SK-N-SH treated with all-trans-retinoic acid at 6 μM for 48 hours (cell line): Measurements from ENCODE around the gene CYP27C1.
A peak's percentile ranks its signal among the peaks of the same experiment; 100 is the strongest.

Experiments
- ATAC-seq: fragments of 200-7000 bp; cut with Tn5 transposase; 3 replicates; pipeline ENCODE4 v1.9.1; 2020; ENCODE audit warnings: mild to moderate bottlenecking, moderate library complexity
- ARNTL ChIP-seq: fragments of 450-650 bp; formaldehyde crosslinking; IDR thresholded peaks from 2 replicates; pipeline ENCODE4 v1.5.0; 2020; ENCODE audit warnings: low read depth, mild to moderate bottlenecking, moderate library complexity, borderline replicate concordance
- BACH2 ChIP-seq: fragments of 250-450 bp; sonication (Bioruptor Pico); IDR thresholded peaks from 2 replicates; pipeline ENCODE4 v1.9.0; 2021; ENCODE audit warnings: mild to moderate bottlenecking, borderline replicate concordance
- CREB5 ChIP-seq: fragments of 250-450 bp; sonication (Bioruptor Pico); IDR thresholded peaks from 2 replicates; pipeline ENCODE4 v1.5.1; 2020; ENCODE audit warnings: low read depth, mild to moderate bottlenecking, moderate library complexity
- CSDC2 ChIP-seq: fragments of 250-450 bp; sonication (Bioruptor Pico); IDR thresholded peaks from 2 replicates; pipeline ENCODE4 v1.5.0; 2020; ENCODE audit warnings: mild to moderate bottlenecking, moderate library complexity
- ESRRG ChIP-seq: fragments of 250-450 bp; sonication (Bioruptor Pico); IDR thresholded peaks from 2 replicates; pipeline ENCODE4 v1.6.1; 2021; ENCODE audit warnings: mild to moderate bottlenecking
- GLIS3 ChIP-seq: fragments of 250-450 bp; sonication (Bioruptor Pico); IDR thresholded peaks from 2 replicates; pipeline ENCODE4 v1.5.0; 2020; ENCODE audit warnings: mild to moderate bottlenecking, moderate library complexity
- ISL1 ChIP-seq: fragments of 250-450 bp; sonication (Bioruptor Pico); IDR thresholded peaks from 2 replicates; pipeline ENCODE4 v2.1.2; 2022; ENCODE audit warnings: mild to moderate bottlenecking, moderate library complexity
- OSR1 ChIP-seq: fragments of 250-450 bp; sonication (Bioruptor Pico); IDR thresholded peaks from 2 replicates; pipeline ENCODE4 v1.8.0; 2022; ENCODE audit warnings: moderate library complexity, mild to moderate bottlenecking, inconsistent platforms
- PATZ1 ChIP-seq: fragments of 250-450 bp; sonication (Bioruptor Pico); IDR thresholded peaks from 2 replicates; pipeline ENCODE4 v1.8.0; 2020; ENCODE audit warnings: mild to moderate bottlenecking, moderate library complexity, borderline replicate concordance
- PPARA ChIP-seq: fragments of 250-450 bp; sonication (Bioruptor Pico); IDR thresholded peaks from 2 replicates; pipeline ENCODE4 v1.5.0; 2020; ENCODE audit warnings: mild to moderate bottlenecking, borderline replicate concordance
- RARB ChIP-seq: fragments of 250-450 bp; sonication (Bioruptor Pico); IDR thresholded peaks from 2 replicates; pipeline ENCODE4 v1.8.0; 2021; ENCODE audit warnings: mild to moderate bottlenecking, moderate library complexity
- SNAI2 ChIP-seq: fragments of 250-450 bp; sonication (Bioruptor Pico); IDR thresholded peaks from 2 replicates; pipeline ENCODE4 v1.5.0; 2020; ENCODE audit warnings: mild to moderate bottlenecking, moderate library complexity
- TCF4 ChIP-seq: fragments of 250-450 bp; sonication (Bioruptor Pico); IDR thresholded peaks from 2 replicates; pipeline ENCODE4 v1.8.0; 2021; ENCODE audit warnings: mild to moderate bottlenecking, moderate library complexity, borderline replicate concordance
- TOX ChIP-seq: fragments of 250-450 bp; sonication (Bioruptor Pico); IDR thresholded peaks from 2 replicates; pipeline ENCODE4 v1.8.0; 2021; ENCODE audit warnings: mild to moderate bottlenecking, moderate library complexity, borderline replicate concordance
- TSHZ2 ChIP-seq: fragments of 250-450 bp; sonication (Bioruptor Pico); IDR thresholded peaks from 2 replicates; pipeline ENCODE4 v1.5.0; 2020; ENCODE audit warnings: mild to moderate bottlenecking, moderate library complexity
- ZC3H10 ChIP-seq: fragments of 250-450 bp; sonication (Bioruptor Pico); IDR thresholded peaks from 2 replicates; pipeline ENCODE4 v1.5.1; 2021; ENCODE audit warnings: mild to moderate bottlenecking, moderate library complexity
- ZFP30 ChIP-seq: fragments of 450-650 bp; formaldehyde crosslinking; IDR thresholded peaks from 2 replicates; pipeline ENCODE4 v1.5.0; 2022; ENCODE audit warnings: mild to moderate bottlenecking, moderate library complexity
- ZNF565 ChIP-seq: fragments of 450-650 bp; formaldehyde crosslinking; conservative IDR thresholded peaks from 2 replicates; pipeline ENCODE4 v1.5.0; 2020; ENCODE audit warnings: low read depth, mild to moderate bottlenecking, moderate library complexity
- ZNF8 ChIP-seq: fragments of 450-650 bp; formaldehyde crosslinking; IDR thresholded peaks from 2 replicates; pipeline ENCODE4 v1.5.0; 2020; ENCODE audit warnings: mild to moderate bottlenecking, moderate library complexity

Gene CYP27C1

DNA sequence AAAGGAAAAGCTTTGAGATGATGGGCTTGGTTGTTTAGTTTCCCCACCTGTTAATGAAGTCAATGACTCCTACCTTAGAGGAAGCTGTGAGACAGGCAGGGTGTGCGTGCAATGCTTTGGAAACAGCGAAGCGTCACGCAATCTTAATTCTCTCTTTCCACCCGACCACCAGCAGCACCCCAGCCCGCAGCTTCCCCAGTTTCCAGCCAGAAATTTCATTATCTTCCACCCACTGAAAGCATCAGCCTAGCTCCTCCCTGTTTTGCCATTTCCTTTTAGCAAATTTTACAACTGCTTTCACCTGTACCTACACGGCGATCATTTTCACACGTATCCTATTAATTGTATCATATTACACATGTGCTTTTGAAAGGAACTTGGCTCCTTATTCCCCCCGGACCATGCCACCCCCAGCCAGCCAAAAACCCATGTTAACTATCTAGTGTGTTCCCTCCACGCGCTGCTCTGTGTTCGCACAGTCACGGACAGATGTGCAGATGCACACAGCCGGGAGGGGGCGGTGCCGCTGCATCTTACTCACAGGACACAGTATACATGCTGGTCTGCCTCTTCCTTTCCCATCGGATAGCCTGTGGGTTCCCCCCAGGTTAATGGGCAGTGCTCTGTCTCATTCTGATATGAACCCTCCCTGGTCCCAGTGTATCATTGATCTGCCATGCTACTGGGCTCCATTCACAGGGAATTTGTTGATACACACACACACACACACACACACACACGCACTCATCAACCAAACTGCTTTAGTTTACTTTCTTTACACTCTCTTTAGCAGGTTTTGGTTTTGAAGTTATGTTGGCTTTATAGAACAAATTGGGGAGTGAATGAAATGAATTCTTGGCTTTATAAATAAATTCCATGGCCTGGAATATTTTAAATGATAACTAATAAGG is 22.4 kb downstream of the CYP27C1 start:
- ATAC-seq = peak; percentile 99
- TF ChIP-seq ISL1 (CRISPR knock-in tag) (no peak), TOX (CRISPR knock-in tag) (no peak), RARB (no peak)

DNA sequence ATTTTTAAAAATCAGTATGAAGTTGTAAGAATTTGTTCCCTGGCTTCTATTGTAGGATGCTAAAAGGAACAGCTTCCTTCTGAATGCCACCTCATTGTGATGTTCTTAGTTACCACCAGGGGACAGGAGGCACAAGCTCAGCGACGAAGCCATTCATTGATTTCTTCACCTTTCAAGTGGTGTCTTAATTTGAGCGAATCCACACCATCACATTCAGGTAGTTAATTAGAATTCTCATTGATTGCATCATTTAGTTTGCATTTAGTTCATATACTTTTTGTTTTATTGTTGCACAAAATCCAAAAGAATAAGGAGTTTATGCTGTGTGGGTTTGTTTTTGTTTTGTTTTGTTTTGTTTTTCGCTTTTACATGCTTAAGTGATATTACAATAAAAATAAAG is 23.1 kb downstream of the CYP27C1 start:
- no peak for ATAC-seq
- TF ChIP-seq ZNF8 (CRISPR knock-in tag) = no peak
- TF ChIP-seq ZC3H10 (CRISPR knock-in tag) = no peak
- TF ChIP-seq PATZ1 = no peak
- no peak for TF ChIP-seq RARB
- no peak for TF ChIP-seq PPARA
- no peak for TF ChIP-seq TCF4
- no peak for TF ChIP-seq CSDC2 (CRISPR knock-in tag)
- no peak for TF ChIP-seq ESRRG (CRISPR knock-in tag)

- ATAC-seq = no peak
- TF ChIP-seq ZNF8 (CRISPR knock-in tag) (peak; percentile 98), CREB5 (no peak), ESRRG (CRISPR knock-in tag) (no peak)
Measured at GRCh38 chr2:127196549-127196948, 23.6 kb downstream of the CYP27C1 start.

DNA sequence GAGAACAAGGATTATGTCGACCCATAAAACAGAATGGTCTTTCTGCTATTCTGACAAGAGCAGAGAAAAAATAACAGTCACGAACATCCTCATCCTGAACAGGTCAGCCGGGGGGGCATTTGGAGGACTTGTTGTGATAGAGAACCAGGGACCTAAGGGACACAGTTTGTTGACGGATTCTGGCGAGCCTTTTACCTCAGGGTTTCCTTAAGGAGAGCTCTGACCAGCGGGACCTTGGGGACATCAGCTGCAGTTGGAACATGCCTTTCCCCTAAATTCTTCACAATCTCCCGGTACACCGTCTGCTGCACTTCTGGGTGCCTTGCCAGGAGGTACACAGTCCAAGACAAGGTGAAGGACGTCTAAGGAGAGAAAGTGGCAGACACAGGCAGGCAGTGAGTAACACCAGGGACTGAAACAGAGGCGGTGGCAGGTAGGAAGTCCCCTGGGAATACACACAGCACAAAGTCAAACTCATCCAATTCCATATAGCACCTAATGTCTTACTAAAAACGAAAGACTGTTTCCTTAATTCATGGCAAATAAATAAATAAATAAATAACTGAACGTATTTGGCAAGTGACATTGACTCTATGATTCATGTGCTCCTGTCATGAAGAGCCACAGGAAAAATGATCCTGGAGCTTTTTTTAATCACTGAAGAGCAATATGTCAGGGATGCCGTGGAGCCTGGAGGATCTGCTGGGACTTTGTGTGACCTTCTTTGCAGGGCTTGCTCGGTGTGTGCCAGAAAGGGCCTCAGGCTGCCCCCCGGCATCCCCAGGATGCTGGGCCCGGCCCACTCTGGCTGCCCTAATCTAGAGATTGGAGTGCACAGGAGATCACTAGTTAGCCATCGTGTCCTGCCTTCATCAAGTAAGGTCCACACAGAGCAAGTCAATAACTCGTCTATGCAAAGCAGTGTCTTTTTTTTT is 24.7 kb downstream of the CYP27C1 start:
- no peak for ATAC-seq
- TF ChIP-seq RARB (no peak), ZNF8 (CRISPR knock-in tag) (no peak), PATZ1 (no peak), ZFP30 (CRISPR knock-in tag) (no peak), TSHZ2 (CRISPR knock-in tag) (no peak), ESRRG (CRISPR knock-in tag) (no peak), GLIS3 (CRISPR knock-in tag) (no peak), OSR1 (no peak), CREB5 (no peak), ARNTL (CRISPR knock-in tag) (no peak), TCF4 (no peak), PPARA (no peak), SNAI2 (CRISPR knock-in tag) (no peak), BACH2 (CRISPR knock-in tag) (no peak), ZNF565 (no peak), TOX (CRISPR knock-in tag) (no peak), CSDC2 (CRISPR knock-in tag) (no peak)
